T-cell (primary cell): ENCODE data around the gene PHC2. TPM values are rescaled to one million over a fixed set of nuclear protein-coding genes. Genes with fewer than 3 reads are reported as not detected.

Experiments
- total RNA-seq, 35 experiments: library from RNA in 6 of 35; stranded (reverse) in 6 of 35; fragments of 120-200 nt in 1 of 35; gene quantifications; one replicate each; pipeline versions ENCODE4 v1.2.1 to v1.2.4 and lab custom pipeline; 2013 to 2026

The PHC2 gene
- total RNA-seq, 5 donors from 2014 or later (not counting 1 experiment from before 2014, with no cell fraction given), result 29.7 to 39.3 (median 37.9) TPM

Other genes starting within 250 kb of the PHC2 start
- 10 to 100 TPM; 20.3 to 31.8 (median 24.3) TPM for gene TRIM62, start 249.1 kb downstream of the PHC2 start, total RNA-seq
- 10 to 100 TPM; 22.9 to 31.4 (median 24.5) TPM for gene ZNF362, start 174.6 kb downstream of the PHC2 start, total RNA-seq
- under 1 TPM in 1 of 5 donors, not detected in 4; 0.26 TPM for gene A3GALT2, start 110.0 kb downstream of the PHC2 start, total RNA-seq
- 1 to 10 TPM; 1.2 to 3.1 (median 2.7) TPM for gene ZSCAN20, start 41.5 kb upstream of the PHC2 start, total RNA-seq